Muscle of leg (tissue), 11 donors: ENCODE data around the gene G0S2. TPM values are rescaled to one million over a fixed set of nuclear protein-coding genes. Genes with fewer than 3 reads are reported as not detected.

Experiments
- DNase-seq: peaks from one replicate; pipeline ENCODE4 v3.0.0; 2013
- H3K27ac ChIP-seq: one replicate; pipeline ENCODE4 v1.5.1; 2013; ENCODE audit warnings: mild to moderate bottlenecking, low read length, control low read depth
- H3K27me3 ChIP-seq: one replicate; pipeline ENCODE4 v1.6.1; 2013; ENCODE audit warnings: low read length; ENCODE audit not compliant: control insufficient read depth, insufficient read depth
- H3K36me3 ChIP-seq: one replicate; pipeline ENCODE4 v1.6.1; 2013; ENCODE audit warnings: low read length; ENCODE audit not compliant: control insufficient read depth, insufficient read depth
- H3K4me1 ChIP-seq: one replicate; pipeline ENCODE4 v1.6.1; 2013; ENCODE audit warnings: low read length; ENCODE audit not compliant: control insufficient read depth, insufficient read depth
- H3K4me3 ChIP-seq: one replicate; pipeline ENCODE4 v1.5.1; 2013; ENCODE audit warnings: low read length, control low read depth
- H3K9me3 ChIP-seq: replicated peaks from 2 replicates; pipeline ENCODE4 v1.6.1; 2013; ENCODE audit warnings: low read depth, low read length; ENCODE audit not compliant: control insufficient read depth
- WGBS: methylation state at CpG from one replicate; pipeline ENCODE4 v1.1.5; 2013; ENCODE audit warnings: missing lambda C conversion rate; ENCODE audit not compliant: insufficient coverage; 5-methylcytosine and 5-hydroxymethylcytosine counted together
- polyA plus RNA-seq, 8 donors: library from polyadenylated mRNA; unstranded; fragments of 120-200 nt; gene quantifications; one replicate each; pipeline versions ENCODE4 v1.2.1 to v1.2.3, GENCODE V29; 2013; ENCODE audit warnings: inconsistent platforms in 1 of 8, low replicate concordance in 1 of 8; ENCODE audit not compliant: insufficient read length in 8 of 8, insufficient read depth in 1 of 8
- total RNA-seq: library from RNA; stranded (reverse); fragments of 120-200 nt; gene quantifications from one replicate; pipeline ENCODE4 v1.2.4, GENCODE V29; 2013

The G0S2 gene
- total and polyA plus RNA-seq, 9 donors = 2.7 to 12.5 (median 5.1) TPM

- Histone ChIP-seq H3K27me3 (peaks cover 3% of the 10 kb centered on the region), H3K27ac (no peak overlapping the region), H3K4me1 (peaks cover 81% of the 10 kb centered on the region), H3K36me3 (no peaks in the 10 kb centered on the region), H3K9me3 (no peaks in the 10 kb centered on the region), H3K4me3 (no peak overlapping the region)
- no peak for DNase-seq
- 97% methylated on average over 2 of the region's 4 CpGs for WGBS
These were observed 28.1 kb upstream of the G0S2 start for GRCh38 chr1:209647156-209647555.

- Histone ChIP-seq H3K9me3 (no peaks in the 10 kb centered on the region), H3K36me3 (no peaks in the 10 kb centered on the region), H3K4me3 (no peak overlapping the region), H3K27me3 (peaks cover 3% of the 10 kb centered on the region), H3K27ac (no peak overlapping the region), H3K4me1 (peaks cover 81% of the 10 kb centered on the region)
- no peak for DNase-seq
These were observed 26.9 kb upstream of the G0S2 start for GRCh38 chr1:209648346-209648745.

- peak overlapping the region; percentile 9 for H3K27ac ChIP-seq
- DNase-seq = peak; percentile 65
- H3K4me1 ChIP-seq = peaks cover 81% of the 10 kb centered on the region
- WGBS = 25% methylated on average over 2 of the region's 6 CpGs
- no peak overlapping the region for H3K4me3 ChIP-seq
- no peaks in the 10 kb centered on the region for H3K36me3 ChIP-seq
- H3K27me3 ChIP-seq = peaks cover 4% of the 10 kb centered on the region
- no peaks in the 10 kb centered on the region for H3K9me3 ChIP-seq
These were observed 26.1 kb upstream of the G0S2 start for GRCh38 chr1:209648931-209649776.

DNA sequence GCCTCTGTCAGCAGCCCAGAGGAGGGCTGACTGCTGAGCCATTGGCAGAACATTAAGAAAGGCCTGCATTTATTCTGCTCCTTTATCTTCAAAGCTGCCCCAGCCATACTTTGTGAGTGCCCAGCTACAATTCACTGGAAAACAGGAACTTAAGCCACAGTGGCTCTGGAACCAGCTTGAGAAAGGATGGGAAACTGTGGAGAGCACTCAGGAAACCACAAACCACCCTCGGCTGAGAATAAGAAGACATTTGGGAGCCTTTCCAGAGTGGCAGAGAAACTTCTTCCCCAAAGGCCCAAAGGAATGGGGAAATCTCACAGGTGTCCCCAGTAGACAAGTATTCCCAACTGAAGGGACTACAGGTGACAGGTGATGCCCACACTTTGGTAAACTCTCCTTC is 24.8 kb upstream of the G0S2 start:
- Histone ChIP-seq H3K36me3 (no peaks in the 10 kb centered on the region), H3K9me3 (no peaks in the 10 kb centered on the region), H3K27ac (no peak overlapping the region), H3K4me1 (peaks cover 73% of the 10 kb centered on the region), H3K4me3 (no peak overlapping the region), H3K27me3 (peaks cover 9% of the 10 kb centered on the region)
- DNase-seq = peak; percentile 45
- no CpG with 5 or more reads among the region's 1 CpG for WGBS

- Histone ChIP-seq H3K4me1 (peaks cover 71% of the 10 kb centered on the region), H3K4me3 (no peak overlapping the region), H3K27ac (no peak overlapping the region), H3K36me3 (no peaks in the 10 kb centered on the region), H3K27me3 (peaks cover 12% of the 10 kb centered on the region), H3K9me3 (no peaks in the 10 kb centered on the region)
- WGBS = no CpG with 5 or more reads among the region's 5 CpGs
- no peak for DNase-seq
These were observed 24.0 kb upstream of the G0S2 start for GRCh38 chr1:209651138-209651587.

DNA sequence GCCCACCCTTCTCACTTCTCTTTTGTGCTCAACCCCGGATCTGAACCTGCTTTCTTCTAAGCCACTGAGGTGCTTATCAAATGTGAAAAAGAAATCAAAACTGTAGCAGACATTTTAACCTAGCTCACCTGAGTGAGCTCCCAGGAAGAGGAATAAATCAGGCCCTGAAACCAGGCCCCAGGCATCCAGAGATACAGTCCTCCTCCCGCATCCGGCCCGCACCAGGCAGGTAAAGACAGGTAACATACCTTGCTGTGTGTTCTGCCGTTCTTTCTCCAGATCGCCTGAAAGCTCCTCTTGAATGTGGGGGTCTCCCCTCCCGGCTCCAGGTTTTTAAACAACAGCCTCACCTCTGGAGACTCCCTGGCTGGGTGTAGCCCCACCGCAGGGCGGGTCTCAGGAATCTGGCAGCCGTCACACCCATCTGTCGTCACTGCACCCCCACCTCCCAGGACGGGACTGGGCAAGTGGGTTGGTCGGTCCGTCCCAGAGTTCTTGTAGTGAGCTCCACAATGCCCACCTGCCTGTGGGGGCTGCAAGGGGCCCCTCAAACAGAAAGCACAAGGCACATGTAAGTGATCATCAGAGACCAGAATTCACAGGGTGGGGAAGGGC is 23.0 kb upstream of the G0S2 start, which contains the start of gene LAMB3:
Gene LAMB3 (minus strand): TSS at position 305 of the 615 bp plus-strand sequence. CDS start 1,481 bp downstream, outside the sequence.
- Histone ChIP-seq H3K4me1 (peaks cover 63% of the 10 kb centered on the region), H3K9me3 (no peaks in the 10 kb centered on the region), H3K36me3 (no peaks in the 10 kb centered on the region), H3K27ac (no peak within 1 kb of the TSS), H3K4me3 (no peak within 1 kb of the TSS), H3K27me3 (peaks cover 13% of the 10 kb centered on the region)
- 62% methylated on average over 6 of the region's 14 CpGs for WGBS
- no peak for DNase-seq

DNA sequence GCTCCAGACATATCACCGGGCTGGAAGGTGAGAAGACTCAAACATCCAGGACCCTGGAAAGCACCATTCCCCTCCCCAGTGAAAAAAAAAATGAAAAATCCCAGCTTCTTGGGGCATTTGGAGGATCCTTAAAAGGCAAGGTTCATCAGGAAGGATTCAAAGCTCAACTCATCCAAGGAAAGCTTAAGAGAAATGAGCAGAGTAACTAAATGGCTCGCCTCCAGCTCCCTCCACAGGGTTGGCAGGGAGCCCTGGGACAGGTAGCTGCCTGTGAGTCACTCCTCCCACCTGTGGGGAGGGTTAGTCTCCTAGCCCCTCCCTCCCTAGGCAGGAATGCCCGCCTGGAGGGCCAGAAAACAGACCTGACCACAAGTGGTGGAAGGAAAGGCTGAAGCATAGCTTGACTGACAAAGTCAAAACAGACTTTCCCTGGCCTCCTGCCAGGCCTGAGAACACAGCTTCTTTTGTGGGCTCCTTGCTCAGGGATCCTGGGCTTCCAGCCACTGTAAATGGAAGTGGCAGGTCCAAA is 22.3 kb upstream of the G0S2 start:
- no peak overlapping the region for H3K27ac ChIP-seq
- peaks cover 10% of the 10 kb centered on the region for H3K27me3 ChIP-seq
- no CpG with 5 or more reads among the region's 3 CpGs for WGBS
- H3K4me1 ChIP-seq = peaks cover 57% of the 10 kb centered on the region
- peak; percentile 76 for DNase-seq
- no peaks in the 10 kb centered on the region for H3K9me3 ChIP-seq
- no peak overlapping the region for H3K4me3 ChIP-seq
- no peaks in the 10 kb centered on the region for H3K36me3 ChIP-seq

DNA sequence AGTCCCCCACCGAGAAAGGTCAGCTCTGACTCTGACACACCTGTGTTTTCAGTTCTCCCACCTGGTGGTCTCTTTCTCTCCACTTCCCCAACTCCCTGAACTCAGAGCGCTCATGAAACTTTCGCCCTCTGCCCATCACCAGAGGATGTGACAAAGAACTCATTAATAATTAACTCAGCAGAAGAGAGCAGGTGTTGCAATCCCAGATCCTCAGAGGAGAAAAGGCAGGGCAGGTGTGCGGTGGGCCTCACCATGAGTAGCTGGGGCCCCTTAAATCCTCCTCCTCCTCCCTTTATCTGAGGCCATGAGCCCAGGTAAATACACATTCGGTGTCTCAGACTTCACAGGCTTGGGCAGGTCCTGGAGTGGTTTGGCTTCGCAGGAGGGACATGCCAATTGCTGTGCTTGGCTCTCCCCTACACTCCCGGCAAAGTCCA is 21.3 kb upstream of the G0S2 start:
- Histone ChIP-seq H3K27ac (no peak overlapping the region), H3K4me3 (no peak overlapping the region), H3K27me3 (peaks cover 14% of the 10 kb centered on the region), H3K9me3 (no peaks in the 10 kb centered on the region), H3K4me1 (peaks cover 47% of the 10 kb centered on the region), H3K36me3 (no peaks in the 10 kb centered on the region)
- no peak for DNase-seq
- WGBS = 76% methylated on average over 5 of the region's 7 CpGs

DNA sequence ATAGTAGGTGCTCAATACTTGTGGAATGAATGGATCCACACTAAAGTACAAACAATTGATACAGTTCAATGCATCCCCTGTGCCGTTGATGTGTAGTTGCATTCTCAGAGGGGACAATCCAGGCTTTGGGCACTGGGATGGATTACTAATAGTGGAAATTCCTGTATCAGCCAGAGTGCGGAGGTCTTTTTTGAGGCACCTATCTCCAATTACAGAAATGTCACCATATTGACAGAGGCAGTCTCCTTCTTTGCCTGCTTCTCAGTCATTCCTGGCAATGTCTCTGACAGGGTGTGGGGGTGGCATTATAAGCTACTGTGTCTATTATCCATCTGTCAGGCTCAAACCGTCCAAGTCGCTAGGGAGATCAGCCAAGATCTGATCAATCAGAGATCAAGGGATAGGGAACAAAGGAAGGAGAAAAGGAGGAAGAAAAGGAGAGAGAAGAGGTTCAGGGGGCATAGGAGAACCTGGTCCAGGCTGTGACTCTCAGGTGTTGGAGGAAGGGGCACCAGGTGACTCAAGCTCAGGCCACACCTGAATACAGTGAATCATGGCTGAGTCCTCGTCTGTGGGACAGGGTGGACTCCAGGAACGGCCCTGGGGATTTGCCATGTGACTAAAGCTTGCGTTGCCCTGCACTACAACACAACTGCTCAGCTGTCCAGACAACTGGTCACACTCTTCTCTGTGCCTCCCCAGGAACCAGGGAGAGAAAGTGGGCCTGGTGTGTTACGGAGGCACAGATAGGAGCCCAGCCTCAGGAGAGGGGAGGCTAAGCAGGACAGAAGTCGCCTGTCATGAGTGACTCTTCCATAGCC is 19.6 kb upstream of the G0S2 start:
- 83% methylated on average over 2 of the region's 9 CpGs for WGBS
- Histone ChIP-seq H3K4me1 (peaks cover 35% of the 10 kb centered on the region), H3K36me3 (no peaks in the 10 kb centered on the region), H3K4me3 (no peak overlapping the region), H3K27ac (no peak overlapping the region), H3K27me3 (peaks cover 14% of the 10 kb centered on the region), H3K9me3 (no peaks in the 10 kb centered on the region)
- no peak for DNase-seq
